OCI-LY7 (cell line): ENCODE results near the gene FTO. TPM values are rescaled to one million over a fixed set of nuclear protein-coding genes. Genes with fewer than 3 reads are reported as not detected.

Source experiments
- BruUV-seq: library from RNA; stranded (reverse); fragments of 400-500 nt; replicated peaks from 2 replicates; lab custom pipeline; 2021; lab: Mats Ljungman, UMichigan
- CTCF ChIA-PET: fragments of 300-600 bp; sonication (Branson Sonifier 250); formaldehyde crosslinking; loops from one replicate; lab custom pipeline; 2022; ENCODE audit warnings: antibody characterized with exemption; ENCODE audit not compliant: unreplicated experiment; lab: Charles Lee
- POLR2A ChIA-PET: fragments of 300-600 bp; sonication (Branson Sonifier 250); formaldehyde crosslinking; loops from one replicate; lab custom pipeline; 2022; ENCODE audit warnings: antibody characterized with exemption; lab: Charles Lee
- DNase-seq: peaks from one replicate; pipeline ENCODE4 v3.0.0-alpha.2; 2015; ENCODE audit warnings: low spot score
- H2AFZ ChIP-seq: fragments of 200-600 bp; sonication (generic), shearing (Covaris generic); 2 replicates; pipeline ENCODE4 v1.6.1; 2014; ENCODE audit warnings: mild to moderate bottlenecking, antibody characterized with exemption, low read length, moderate library complexity
- H3K27ac ChIP-seq: fragments of 200-600 bp; sonication (generic); 2 replicates; pipeline ENCODE4 v1.5.1; 2014; ENCODE audit warnings: mixed run types, low read depth, mild to moderate bottlenecking, moderate library complexity, low read length, inconsistent platforms; ENCODE audit not compliant: poor library complexity, severe bottlenecking
- H3K36me3 ChIP-seq: fragments of 200-600 bp; sonication (generic); 2 replicates; pipeline ENCODE4 v1.6.1; 2014; ENCODE audit warnings: mild to moderate bottlenecking, antibody characterized with exemption, low read length, moderate library complexity, mixed read lengths; ENCODE audit not compliant: insufficient read depth
- H3K4me1 ChIP-seq: fragments of 200-600 bp; sonication (generic); 2 replicates; pipeline ENCODE4 v1.5.1; 2014; ENCODE audit warnings: mild to moderate bottlenecking, low read length; ENCODE audit not compliant: insufficient read depth, poor library complexity, severe bottlenecking
- H3K4me2 ChIP-seq: fragments of 200-600 bp; sonication (generic); 2 replicates; pipeline ENCODE4 v1.6.1; 2014; ENCODE audit warnings: mild to moderate bottlenecking, low read length
- H3K4me3 ChIP-seq: fragments of 200-600 bp; sonication (generic); 2 replicates; pipeline ENCODE4 v1.5.1; 2014; ENCODE audit warnings: mild to moderate bottlenecking, low read depth, low read length; ENCODE audit not compliant: poor library complexity, severe bottlenecking
- H3K79me2 ChIP-seq: fragments of 200-600 bp; sonication (generic); 2 replicates; pipeline ENCODE4 v1.6.1; 2016; ENCODE audit warnings: low read depth, mild to moderate bottlenecking, low read length, moderate library complexity, mixed read lengths; ENCODE audit not compliant: insufficient read depth
- H3K9me2 ChIP-seq: fragments of 200-600 bp; sonication (generic); 2 replicates; pipeline ENCODE4 v1.6.1; 2016; ENCODE audit warnings: mild to moderate bottlenecking, low read length, mixed read lengths; ENCODE audit not compliant: insufficient read depth
- H3K9me3 ChIP-seq: fragments of 200-600 bp; sonication (generic); 2 replicates; pipeline ENCODE4 v1.6.1; 2014; ENCODE audit warnings: mild to moderate bottlenecking, mixed run types, low read length, mixed read lengths
- H4K20me1 ChIP-seq: fragments of 200-600 bp; sonication (generic); 2 replicates; pipeline ENCODE4 v1.6.1; 2014; ENCODE audit warnings: mild to moderate bottlenecking, antibody characterized with exemption, low read length, moderate library complexity, mixed read lengths; ENCODE audit not compliant: insufficient read depth
- EZH2phosphoT487 ChIP-seq: fragments of 200-600 bp; sonication (generic); IDR thresholded peaks from 2 replicates; pipeline ENCODE4 v1.6.1; 2018; ENCODE audit warnings: low read depth, borderline replicate concordance, mild to moderate bottlenecking, mixed run types, antibody characterized with exemption, low read length, moderate library complexity, mixed read lengths
- intact Hi-C: fragments of 100-400 bp; cut with micrococcal nuclease; formaldehyde crosslinking; loops from one replicate; pipeline ENCODE4 v1.10.0; 2022; ENCODE audit not compliant: unreplicated experiment
- total RNA-seq, 2 experiments: library from RNA; depleted of rRNA in 1 of 2; stranded (reverse); fragments of >200 nt in 1 of 2; shearing (Covaris generic) in 1 of 2; gene quantifications; 2 replicates each; pipeline ENCODE4 v1.2.3, GENCODE V29; 2014 to 2022
- TF ChIP-seq, protein P1 (sequence below): fragments of 200-600 bp; sonication (generic); conservative IDR thresholded peaks from 2 replicates; pipeline ENCODE4 v1.5.1; 2014; ENCODE audit warnings: mild to moderate bottlenecking, antibody characterized with exemption, low read length, moderate library complexity, mixed read lengths

Gene FTO
- total RNA-seq, 2 experiments from 2014 or later, result 57.1 to 68.0 TPM

- Histone ChIP-seq H3K4me1 (no peaks in the 10 kb centered on the region), H3K79me2 (no peaks in the 10 kb centered on the region), H3K27ac (no peak overlapping the region), H3K4me3 (no peak overlapping the region), H4K20me1 (no peaks in the 10 kb centered on the region), H3K36me3 (no peaks in the 10 kb centered on the region), H3K9me3 (no peaks in the 10 kb centered on the region), H3K9me2 (no peaks in the 10 kb centered on the region), H2AFZ (no peak overlapping the region), H3K4me2 (no peak overlapping the region)
- no TSS peak for BruUV-seq
- no peak for DNase-seq
- CTCF ChIA-PET, result no interaction called here
- TF ChIP-seq, protein P1, sequence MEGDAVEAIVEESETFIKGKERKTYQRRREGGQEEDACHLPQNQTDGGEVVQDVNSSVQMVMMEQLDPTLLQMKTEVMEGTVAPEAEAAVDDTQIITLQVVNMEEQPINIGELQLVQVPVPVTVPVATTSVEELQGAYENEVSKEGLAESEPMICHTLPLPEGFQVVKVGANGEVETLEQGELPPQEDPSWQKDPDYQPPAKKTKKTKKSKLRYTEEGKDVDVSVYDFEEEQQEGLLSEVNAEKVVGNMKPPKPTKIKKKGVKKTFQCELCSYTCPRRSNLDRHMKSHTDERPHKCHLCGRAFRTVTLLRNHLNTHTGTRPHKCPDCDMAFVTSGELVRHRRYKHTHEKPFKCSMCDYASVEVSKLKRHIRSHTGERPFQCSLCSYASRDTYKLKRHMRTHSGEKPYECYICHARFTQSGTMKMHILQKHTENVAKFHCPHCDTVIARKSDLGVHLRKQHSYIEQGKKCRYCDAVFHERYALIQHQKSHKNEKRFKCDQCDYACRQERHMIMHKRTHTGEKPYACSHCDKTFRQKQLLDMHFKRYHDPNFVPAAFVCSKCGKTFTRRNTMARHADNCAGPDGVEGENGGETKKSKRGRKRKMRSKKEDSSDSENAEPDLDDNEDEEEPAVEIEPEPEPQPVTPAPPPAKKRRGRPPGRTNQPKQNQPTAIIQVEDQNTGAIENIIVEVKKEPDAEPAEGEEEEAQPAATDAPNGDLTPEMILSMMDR, result no peak
- TF ChIP-seq EZH2phosphoT487, result no peak
- POLR2A ChIA-PET, result interaction anchor here (0.6 kb wide), 1 partner anchor 616 kb away, joined by 4 read pairs; no protein-coding TSS in a partner anchor
- intact Hi-C loops, result no loop called here
Observed at GRCh38 chr16:54115558-54115957, 411.6 kb downstream of the FTO start.

- DNase-seq, result no peak
- Histone ChIP-seq H3K9me3 (no peaks in the 10 kb centered on the region), H3K4me2 (no peak overlapping the region), H3K4me3 (no peak overlapping the region), H3K9me2 (no peaks in the 10 kb centered on the region), H3K79me2 (no peaks in the 10 kb centered on the region), H3K4me1 (no peaks in the 10 kb centered on the region), H2AFZ (no peak overlapping the region), H3K36me3 (no peaks in the 10 kb centered on the region), H4K20me1 (no peaks in the 10 kb centered on the region), H3K27ac (no peak overlapping the region)
- POLR2A ChIA-PET, result no interaction called here
- CTCF ChIA-PET, result no interaction called here
- no TSS peak for BruUV-seq
- TF ChIP-seq, protein P1, result no peak
- no peak for TF ChIP-seq EZH2phosphoT487
- intact Hi-C loops, result no loop called here
Observed at GRCh38 chr16:54116124-54116655, 412.2 kb downstream of the FTO start.

GRCh38 chr16:54118846-54119245 lies 414.9 kb downstream of the FTO start:
- BruUV-seq, result no TSS peak
- no peak overlapping the region for H3K4me2 ChIP-seq
- H3K27ac ChIP-seq, result no peak overlapping the region
- DNase-seq, result no peak
- H3K79me2 ChIP-seq, result no peaks in the 10 kb centered on the region
- no peak for TF ChIP-seq EZH2phosphoT487
- TF ChIP-seq, protein P1, result no peak
- intact Hi-C loops, result no loop called here
- no peaks in the 10 kb centered on the region for H4K20me1 ChIP-seq
- POLR2A ChIA-PET, result no interaction called here
- no peak overlapping the region for H2AFZ ChIP-seq
- no peaks in the 10 kb centered on the region for H3K9me2 ChIP-seq
- CTCF ChIA-PET, result no interaction called here
- H3K9me3 ChIP-seq, result no peaks in the 10 kb centered on the region
- H3K36me3 ChIP-seq, result no peaks in the 10 kb centered on the region
- H3K4me3 ChIP-seq, result no peak overlapping the region
- H3K4me1 ChIP-seq, result no peaks in the 10 kb centered on the region
